ENCODE results near the gene FGF4.

The FGF4 gene

GRCh38 chr11:69760319-69760718 is 14.8 kb downstream of the FGF4 start:
- peaks cover 22% of the 10 kb centered on the region for H3K27me3 Mint-ChIP-seq (ENCODE audit: low read depth)
- no peaks in the 10 kb centered on the region for H3K4me1 Mint-ChIP-seq
- H3K9me3 Mint-ChIP-seq = peaks cover 6% of the 10 kb centered on the region
- no peak overlapping the region for H3K4me3 Mint-ChIP-seq
- no peak for TF ChIP-seq CTCF (IDR thresholded peaks at IDR 0.05; ENCODE audit: unreplicated experiment in 3 of 3)
- no peak overlapping the region for H3K27ac Mint-ChIP-seq
- no peaks in the 10 kb centered on the region for H3K36me3 Mint-ChIP-seq (ENCODE audit: low read depth)

- no peaks in the 10 kb centered on the region for H3K36me3 Mint-ChIP-seq (ENCODE audit: low read depth)
- peaks cover 6% of the 10 kb centered on the region for H3K9me3 Mint-ChIP-seq
- H3K4me3 Mint-ChIP-seq = no peak overlapping the region
- H3K27ac Mint-ChIP-seq = no peak overlapping the region
- H3K27me3 Mint-ChIP-seq (ENCODE audit: low read depth) = peaks cover 10% of the 10 kb centered on the region
- no peak for TF ChIP-seq CTCF (IDR thresholded peaks at IDR 0.05; ENCODE audit: unreplicated experiment in 3 of 3)
- no peaks in the 10 kb centered on the region for H3K4me1 Mint-ChIP-seq
Measured at GRCh38 chr11:69752890-69753289, 22.3 kb downstream of the FGF4 start.

- Mint-ChIP-seq H3K27me3 (ENCODE audit: low read depth) (peaks cover 5% of the 10 kb centered on the region), H3K4me3 (no peak overlapping the region), H3K36me3 (ENCODE audit: low read depth) (no peaks in the 10 kb centered on the region), H3K4me1 (no peaks in the 10 kb centered on the region), H3K27ac (no peak overlapping the region), H3K9me3 (peaks cover 1% of the 10 kb centered on the region)
- no peak for TF ChIP-seq CTCF (IDR thresholded peaks at IDR 0.05; ENCODE audit: unreplicated experiment in 3 of 3)
Measured at GRCh38 chr11:69750875-69751597, 24.1 kb downstream of the FGF4 start.

- H3K4me1 Mint-ChIP-seq = no peaks in the 10 kb centered on the region
- no peaks in the 10 kb centered on the region for H3K9me3 Mint-ChIP-seq
- no peak overlapping the region for H3K27ac Mint-ChIP-seq
- TF ChIP-seq CTCF (IDR thresholded peaks at IDR 0.05; ENCODE audit: unreplicated experiment in 3 of 3) = no peak
- peaks cover 8% of the 10 kb centered on the region for H3K27me3 Mint-ChIP-seq (ENCODE audit: low read depth)
- H3K4me3 Mint-ChIP-seq = no peak overlapping the region
- H3K36me3 Mint-ChIP-seq (ENCODE audit: low read depth) = no peaks in the 10 kb centered on the region
Measured at GRCh38 chr11:69750108-69750850, 24.9 kb downstream of the FGF4 start.

GRCh38 chr11:69748637-69749036 is 26.5 kb downstream of the FGF4 start:
- Mint-ChIP-seq H3K36me3 (ENCODE audit: low read depth) (no peaks in the 10 kb centered on the region), H3K27ac (no peak overlapping the region), H3K4me3 (no peak overlapping the region), H3K4me1 (no peaks in the 10 kb centered on the region), H3K9me3 (no peaks in the 10 kb centered on the region), H3K27me3 (ENCODE audit: low read depth) (peaks cover 13% of the 10 kb centered on the region)
- no peak for TF ChIP-seq CTCF (IDR thresholded peaks at IDR 0.05; ENCODE audit: unreplicated experiment in 3 of 3)

Measured in nephron (organoid).